GM12864 (cell line): ENCODE measurements around the gene UBTF.

ENCODE experiments used
- DNase-seq: peaks from one replicate; pipeline ENCODE4 v3.0.0-alpha.2; 2011; ENCODE audit warnings: low read depth
- H3K4me3 ChIP-seq: 2 replicates; pipeline ENCODE4 v1.5.1; 2011; ENCODE audit warnings: mild to moderate bottlenecking, low read depth, low read length, control low read depth
- CTCF ChIP-seq: IDR thresholded peaks from 2 replicates; pipeline ENCODE4 v1.5.1; 2011; ENCODE audit warnings: low read depth, mild to moderate bottlenecking, moderate library complexity, low read length, control low read depth, inconsistent platforms; ENCODE audit errors: missing control alignments

The UBTF gene

GRCh38 chr17:44214896-44215295 is 4.6 kb downstream of the UBTF start:
- no peak for DNase-seq
- TF ChIP-seq CTCF = no peak
- no peak overlapping the region for H3K4me3 ChIP-seq

- TF ChIP-seq CTCF = no peak
- no peak for DNase-seq
- no peak overlapping the region for H3K4me3 ChIP-seq
Observed at GRCh38 chr17:44214230-44214494, 5.3 kb downstream of the UBTF start.

GRCh38 chr17:44213403-44214229 is 5.9 kb downstream of the UBTF start:
- no peak for DNase-seq
- H3K4me3 ChIP-seq = no peak overlapping the region
- TF ChIP-seq CTCF = no peak

GRCh38 chr17:44212507-44213402 is 6.7 kb downstream of the UBTF start:
- TF ChIP-seq CTCF = no peak
- no peak for DNase-seq

GRCh38 chr17:44211281-44212265 is 7.9 kb downstream of the UBTF start:
- no peak for TF ChIP-seq CTCF
- no peak overlapping the region for H3K4me3 ChIP-seq
- no peak for DNase-seq

More at GRCh38 chr17:44212507-44213402, 6.7 kb downstream of the UBTF start:
- H3K4me3 ChIP-seq = no peak overlapping the region

- peak overlapping the region; percentile 46 for H3K4me3 ChIP-seq
- peak; percentile 97 for TF ChIP-seq CTCF
- DNase-seq = peak; percentile 62
Observed at GRCh38 chr17:44210342-44211192, 8.9 kb downstream of the UBTF start.
